Neutrophil (primary cell): Measurements from ENCODE around the gene UNC13C.

Source experiments
- H3K27ac ChIP-seq: fragments of 200-600 bp; sonication (generic); 2 replicates; pipeline ENCODE4 v1.5.1; 2016; ENCODE audit warnings: mild to moderate bottlenecking, moderate library complexity
- H3K27me3 ChIP-seq: fragments of 200-600 bp; sonication (generic); 2 replicates; pipeline ENCODE4 v1.6.0; 2016; ENCODE audit warnings: mild to moderate bottlenecking
- H3K36me3 ChIP-seq: fragments of 200-600 bp; sonication (generic); 2 replicates; pipeline ENCODE4 v1.5.1; 2017
- H3K4me1 ChIP-seq, 2 experiments: fragments of 200-600 bp in 1 of 2; sonication (generic) in 1 of 2; 1 replicate in 1 of 2; 2 replicates in 1 of 2; pipeline versions ENCODE4 v1.5.1 to v1.6.1; 2013 to 2016; ENCODE audit warnings: low read depth in 1 of 2, low read length in 1 of 2, mild to moderate bottlenecking in 1 of 2, moderate library complexity in 1 of 2; ENCODE audit not compliant: control insufficient read depth in 1 of 2, insufficient read depth in 1 of 2
- H3K4me3 ChIP-seq, 2 experiments: fragments of 200-600 bp in 1 of 2; sonication (generic) in 1 of 2; 1 replicate in 1 of 2; 2 replicates in 1 of 2; pipeline ENCODE4 v1.5.1; 2013 to 2016; ENCODE audit warnings: low read depth in 1 of 2, low read length in 1 of 2, mild to moderate bottlenecking in 1 of 2, moderate library complexity in 1 of 2
- H3K9me3 ChIP-seq: fragments of 200-600 bp; sonication (generic); 2 replicates; pipeline ENCODE4 v1.5.1; 2016
- CTCF ChIP-seq: fragments of 200-600 bp; sonication (generic); IDR thresholded peaks from 2 replicates; pipeline ENCODE4 v1.5.1; 2016; ENCODE audit warnings: antibody characterized with exemption

The UNC13C gene

GRCh38 chr15:54026258-54026657 lies 48.0 kb downstream of the UNC13C start:
- no peaks in the 10 kb centered on the region for H3K36me3 ChIP-seq
- H3K4me3 ChIP-seq: no peak overlapping the region
- no peaks in the 10 kb centered on the region for H3K27me3 ChIP-seq
- no peak overlapping the region for H3K27ac ChIP-seq
- no peaks in the 10 kb centered on the region for H3K4me1 ChIP-seq
- TF ChIP-seq CTCF: no peak
- H3K9me3 ChIP-seq: no peaks in the 10 kb centered on the region

GRCh38 chr15:54026891-54027290 lies 48.6 kb downstream of the UNC13C start:
- H3K27me3 ChIP-seq: no peaks in the 10 kb centered on the region
- H3K27ac ChIP-seq: no peak overlapping the region
- H3K4me1 ChIP-seq: no peaks in the 10 kb centered on the region
- H3K4me3 ChIP-seq: no peak overlapping the region
- no peak for TF ChIP-seq CTCF
- H3K9me3 ChIP-seq: no peaks in the 10 kb centered on the region
- H3K36me3 ChIP-seq: no peaks in the 10 kb centered on the region

GRCh38 chr15:54029081-54029480 lies 50.8 kb downstream of the UNC13C start:
- H3K27ac ChIP-seq: no peak overlapping the region
- no peak for TF ChIP-seq CTCF
- no peaks in the 10 kb centered on the region for H3K4me1 ChIP-seq
- no peaks in the 10 kb centered on the region for H3K27me3 ChIP-seq
- H3K9me3 ChIP-seq: no peaks in the 10 kb centered on the region
- no peak overlapping the region for H3K4me3 ChIP-seq
- H3K36me3 ChIP-seq: no peaks in the 10 kb centered on the region

- H3K27me3 ChIP-seq: no peaks in the 10 kb centered on the region
- no peak for TF ChIP-seq CTCF
- H3K4me3 ChIP-seq: no peak overlapping the region
- no peaks in the 10 kb centered on the region for H3K9me3 ChIP-seq
- no peaks in the 10 kb centered on the region for H3K36me3 ChIP-seq
- H3K4me1 ChIP-seq: no peaks in the 10 kb centered on the region
- H3K27ac ChIP-seq: no peak overlapping the region
These were observed 53.8 kb downstream of the UNC13C start for GRCh38 chr15:54032066-54032465.

- no peak overlapping the region for H3K27ac ChIP-seq
- H3K36me3 ChIP-seq: no peaks in the 10 kb centered on the region
- no peaks in the 10 kb centered on the region for H3K9me3 ChIP-seq
- H3K27me3 ChIP-seq: no peaks in the 10 kb centered on the region
- no peaks in the 10 kb centered on the region for H3K4me1 ChIP-seq
- no peak overlapping the region for H3K4me3 ChIP-seq
- no peak for TF ChIP-seq CTCF
These were observed 55.2 kb downstream of the UNC13C start for GRCh38 chr15:54033356-54033860.
